OCI-LY7 (cell line): ENCODE results near the gene PCDHA9. TPM values are rescaled to one million over a fixed set of nuclear protein-coding genes. Genes with fewer than 3 reads are reported as not detected.
A peak's percentile ranks its signal among the peaks of the same experiment; 100 is the strongest.
"Not testable (repeated sequence)": the region's sequence is repeated elsewhere in the genome, so short reads cannot be mapped to it uniquely, and the experiment has no call there.

ENCODE experiments used
- BruUV-seq: library from RNA; stranded (reverse); fragments of 400-500 nt; replicated peaks from 2 replicates; lab custom pipeline; 2021; lab: Mats Ljungman, UMichigan
- CTCF ChIA-PET: fragments of 300-600 bp; sonication (Branson Sonifier 250); formaldehyde crosslinking; loops from one replicate; lab custom pipeline; 2022; ENCODE audit warnings: antibody characterized with exemption; ENCODE audit not compliant: unreplicated experiment; lab: Charles Lee
- POLR2A ChIA-PET: fragments of 300-600 bp; sonication (Branson Sonifier 250); formaldehyde crosslinking; loops from one replicate; lab custom pipeline; 2022; ENCODE audit warnings: antibody characterized with exemption; lab: Charles Lee
- DNase-seq: peaks from one replicate; pipeline ENCODE4 v3.0.0-alpha.2; 2015; ENCODE audit warnings: low spot score
- H2AFZ ChIP-seq: fragments of 200-600 bp; sonication (generic), shearing (Covaris generic); 2 replicates; pipeline ENCODE4 v1.6.1; 2014; ENCODE audit warnings: mild to moderate bottlenecking, antibody characterized with exemption, low read length, moderate library complexity
- H3K27ac ChIP-seq: fragments of 200-600 bp; sonication (generic); 2 replicates; pipeline ENCODE4 v1.5.1; 2014; ENCODE audit warnings: mixed run types, low read depth, mild to moderate bottlenecking, moderate library complexity, low read length, inconsistent platforms; ENCODE audit not compliant: poor library complexity, severe bottlenecking
- H3K36me3 ChIP-seq: fragments of 200-600 bp; sonication (generic); 2 replicates; pipeline ENCODE4 v1.6.1; 2014; ENCODE audit warnings: mild to moderate bottlenecking, antibody characterized with exemption, low read length, moderate library complexity, mixed read lengths; ENCODE audit not compliant: insufficient read depth
- H3K4me1 ChIP-seq: fragments of 200-600 bp; sonication (generic); 2 replicates; pipeline ENCODE4 v1.5.1; 2014; ENCODE audit warnings: mild to moderate bottlenecking, low read length; ENCODE audit not compliant: insufficient read depth, poor library complexity, severe bottlenecking
- H3K4me2 ChIP-seq: fragments of 200-600 bp; sonication (generic); 2 replicates; pipeline ENCODE4 v1.6.1; 2014; ENCODE audit warnings: mild to moderate bottlenecking, low read length
- H3K4me3 ChIP-seq: fragments of 200-600 bp; sonication (generic); 2 replicates; pipeline ENCODE4 v1.5.1; 2014; ENCODE audit warnings: mild to moderate bottlenecking, low read depth, low read length; ENCODE audit not compliant: poor library complexity, severe bottlenecking
- H3K79me2 ChIP-seq: fragments of 200-600 bp; sonication (generic); 2 replicates; pipeline ENCODE4 v1.6.1; 2016; ENCODE audit warnings: low read depth, mild to moderate bottlenecking, low read length, moderate library complexity, mixed read lengths; ENCODE audit not compliant: insufficient read depth
- H3K9me2 ChIP-seq: fragments of 200-600 bp; sonication (generic); 2 replicates; pipeline ENCODE4 v1.6.1; 2016; ENCODE audit warnings: mild to moderate bottlenecking, low read length, mixed read lengths; ENCODE audit not compliant: insufficient read depth
- H3K9me3 ChIP-seq: fragments of 200-600 bp; sonication (generic); 2 replicates; pipeline ENCODE4 v1.6.1; 2014; ENCODE audit warnings: mild to moderate bottlenecking, mixed run types, low read length, mixed read lengths
- H4K20me1 ChIP-seq: fragments of 200-600 bp; sonication (generic); 2 replicates; pipeline ENCODE4 v1.6.1; 2014; ENCODE audit warnings: mild to moderate bottlenecking, antibody characterized with exemption, low read length, moderate library complexity, mixed read lengths; ENCODE audit not compliant: insufficient read depth
- CTCF ChIP-seq: fragments of 200-600 bp; sonication (generic); conservative IDR thresholded peaks from 2 replicates; pipeline ENCODE4 v1.5.1; 2014; ENCODE audit warnings: mild to moderate bottlenecking, antibody characterized with exemption, low read length, moderate library complexity, mixed read lengths
- EZH2phosphoT487 ChIP-seq: fragments of 200-600 bp; sonication (generic); IDR thresholded peaks from 2 replicates; pipeline ENCODE4 v1.6.1; 2018; ENCODE audit warnings: low read depth, borderline replicate concordance, mild to moderate bottlenecking, mixed run types, antibody characterized with exemption, low read length, moderate library complexity, mixed read lengths
- intact Hi-C: fragments of 100-400 bp; cut with micrococcal nuclease; formaldehyde crosslinking; loops from one replicate; pipeline ENCODE4 v1.10.0; 2022; ENCODE audit not compliant: unreplicated experiment
- total RNA-seq, 2 experiments: library from RNA; depleted of rRNA in 1 of 2; stranded (reverse); fragments of >200 nt in 1 of 2; shearing (Covaris generic) in 1 of 2; gene quantifications; 2 replicates each; pipeline ENCODE4 v1.2.3, GENCODE V29; 2014 to 2022

PCDHA9 gene
- total RNA-seq, 2 experiments from 2014 or later = not detected

- DNase-seq = peak; percentile 35
- Histone ChIP-seq H3K9me2 (no peaks in the 10 kb centered on the region), H3K9me3 (no peaks in the 10 kb centered on the region), H3K27ac (no peak within 1 kb of the TSS), H3K4me2 (no peak within 1 kb of the TSS), H3K79me2 (no peaks in the 10 kb centered on the region), H4K20me1 (no peaks in the 10 kb centered on the region), H3K4me1 (no peaks in the 10 kb centered on the region), H3K4me3 (no peak within 1 kb of the TSS), H3K36me3 (no peaks in the 10 kb centered on the region), H2AFZ (no peak within 1 kb of the TSS)
- intact Hi-C loops = loop anchor here (1.0 kb wide), 1 partner anchor 200 kb away; no protein-coding TSS in a partner anchor
- no peak for TF ChIP-seq EZH2phosphoT487
- TF ChIP-seq CTCF = peak; percentile 77
- CTCF ChIA-PET = no interaction called here
- POLR2A ChIA-PET = no interaction called here
- no TSS peak for BruUV-seq
Measured at GRCh38 chr5:140840978-140841962, 6.9 kb upstream of the PCDHA9 start, which contains the start of gene PCDHA8. Gene PCDHA8 (plus strand): TSS chr5:140841187. CDS start chr5:140841322, 135 bp downstream.

GRCh38 chr5:140842798-140843733 lies 5.1 kb upstream of the PCDHA9 start:
- no peaks in the 10 kb centered on the region for H3K36me3 ChIP-seq
- intact Hi-C loops = no loop called here
- CTCF ChIA-PET = no interaction called here

GRCh38 chr5:140849831-140850634 lies 1.9 kb downstream of the PCDHA9 start:
- H3K36me3 ChIP-seq, H2AFZ ChIP-seq, H3K27ac ChIP-seq, H3K4me3 ChIP-seq, H3K9me2 ChIP-seq, H4K20me1 ChIP-seq, BruUV-seq, DNase-seq, H3K4me1 ChIP-seq, H3K4me2 ChIP-seq, H3K9me3 ChIP-seq, POLR2A ChIA-PET, H3K79me2 ChIP-seq, intact Hi-C loops, CTCF ChIA-PET: not testable (repeated sequence)

More at GRCh38 chr5:140842798-140843733, 5.1 kb upstream of the PCDHA9 start:
- no peak overlapping the region for H3K27ac ChIP-seq
- H3K4me2 ChIP-seq = no peak overlapping the region
- BruUV-seq = no TSS peak
- no peak for TF ChIP-seq CTCF
- TF ChIP-seq EZH2phosphoT487 = no peak
- no peaks in the 10 kb centered on the region for H3K79me2 ChIP-seq
- no peak overlapping the region for H3K4me3 ChIP-seq
- H4K20me1 ChIP-seq = no peaks in the 10 kb centered on the region
- H3K4me1 ChIP-seq = no peaks in the 10 kb centered on the region
- H3K9me2 ChIP-seq = no peaks in the 10 kb centered on the region
- POLR2A ChIA-PET = no interaction called here
- DNase-seq = no peak
- no peak overlapping the region for H2AFZ ChIP-seq
- no peaks in the 10 kb centered on the region for H3K9me3 ChIP-seq
